HG03066 (cell line): ENCODE data around the gene SLC6A16.
"Not testable (repeated sequence)": the region's sequence is repeated elsewhere in the genome, so short reads cannot be mapped to it uniquely, and the experiment has no call there.

Experiments used
- ATAC-seq: cut with Tn5 transposase; IDR thresholded peaks from one replicate; pipeline ENCODE4 v1.9.1; 2021; ENCODE audit warnings: low read depth; ENCODE audit not compliant: unreplicated experiment

The SLC6A16 gene

DNA sequence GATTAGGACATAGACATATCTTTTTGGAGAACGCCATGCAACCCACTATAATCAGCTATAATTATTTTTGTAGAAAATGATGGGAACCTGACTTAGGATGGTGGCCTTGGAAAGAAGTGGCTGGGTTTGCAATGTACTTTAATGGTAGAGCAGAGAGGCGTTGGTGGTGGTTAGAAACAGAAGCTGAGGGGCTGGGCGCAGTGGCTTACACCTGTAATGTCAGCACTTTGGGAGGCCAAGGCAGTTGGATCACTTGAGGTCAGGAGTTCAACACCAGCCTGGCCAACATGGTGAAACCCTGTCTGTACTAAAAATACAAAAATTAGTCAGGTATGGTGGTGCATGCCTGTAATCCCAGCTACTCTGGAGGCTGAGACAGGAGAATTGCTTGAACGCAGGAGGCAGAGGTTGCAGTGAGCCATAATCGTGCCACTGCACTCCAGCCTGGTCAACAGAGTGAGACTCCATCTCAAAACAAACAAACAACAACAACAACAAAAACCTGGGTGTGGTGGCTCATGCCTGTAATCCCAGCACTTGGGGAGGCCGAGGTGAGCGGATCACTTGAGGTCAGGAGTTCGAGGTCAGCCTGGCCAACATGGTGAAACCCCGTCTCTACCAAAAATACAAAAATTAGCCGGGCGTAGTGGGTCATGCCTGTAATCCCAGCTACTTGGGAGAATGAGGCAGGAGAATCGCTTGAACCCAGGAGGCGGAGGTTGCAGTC is 7.9 kb upstream of the SLC6A16 start:
- not testable (repeated sequence) for ATAC-seq

DNA sequence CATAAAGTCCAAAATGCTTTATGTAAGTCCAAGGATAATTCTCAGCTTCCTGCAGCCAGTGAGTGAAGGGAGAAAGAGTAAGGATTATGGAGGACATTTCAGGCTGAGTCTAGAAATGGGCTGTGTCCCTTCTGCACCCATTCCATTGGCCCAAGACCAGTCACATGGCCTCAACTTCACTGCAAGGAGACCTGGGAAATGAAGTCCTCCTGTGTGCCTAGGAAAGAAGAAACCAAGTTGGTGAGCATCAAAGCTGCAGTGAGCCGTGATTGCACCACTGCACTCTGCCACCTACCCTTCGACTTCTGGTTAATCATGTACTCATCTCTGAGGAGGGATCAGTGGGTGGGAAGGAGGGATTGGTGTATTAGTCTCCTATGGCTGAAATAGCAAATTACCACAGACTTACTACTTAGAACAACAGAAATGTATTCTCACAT is 6.6 kb upstream of the SLC6A16 start:
- ATAC-seq: peak; percentile 37

DNA sequence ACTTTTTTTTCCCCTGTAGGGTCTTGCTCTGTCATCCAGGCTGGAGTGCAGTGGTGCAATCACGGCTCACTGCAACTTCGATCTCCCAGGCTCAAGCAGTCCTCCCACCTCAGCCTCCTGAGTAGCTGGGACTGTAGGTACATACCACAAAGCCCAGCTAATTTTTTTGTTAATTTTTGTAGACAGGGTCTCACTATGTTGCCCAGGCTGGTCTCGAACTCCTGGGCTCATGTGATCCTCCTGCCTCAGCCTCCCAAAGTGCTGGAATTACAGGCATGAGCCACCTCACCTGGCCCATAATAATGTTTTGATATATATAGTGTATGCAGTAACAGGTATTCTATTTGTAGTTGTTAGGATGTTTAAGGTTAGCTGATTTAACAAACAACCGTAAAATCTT is 6.2 kb upstream of the SLC6A16 start:
- not testable (repeated sequence) for ATAC-seq

DNA sequence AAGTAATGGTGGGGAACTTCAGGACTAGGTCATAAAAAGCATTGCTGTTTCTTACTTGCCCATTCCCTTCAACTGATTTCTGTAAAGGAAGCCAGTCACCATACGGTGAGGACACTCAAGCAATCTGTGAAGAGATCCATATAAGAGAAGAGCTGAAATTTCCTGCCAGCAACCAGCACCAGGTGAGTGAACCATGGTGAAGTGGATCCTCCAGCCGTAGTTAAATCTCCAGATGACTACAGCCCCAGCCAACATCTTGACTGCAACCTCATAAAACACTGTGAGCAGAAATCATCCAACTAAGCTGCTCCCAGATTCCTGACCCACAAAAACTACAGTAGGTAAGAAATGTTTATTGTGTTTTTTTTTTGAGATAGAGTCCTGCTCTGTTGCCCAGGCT is 3.8 kb upstream of the SLC6A16 start:
- ATAC-seq: no peak

DNA sequence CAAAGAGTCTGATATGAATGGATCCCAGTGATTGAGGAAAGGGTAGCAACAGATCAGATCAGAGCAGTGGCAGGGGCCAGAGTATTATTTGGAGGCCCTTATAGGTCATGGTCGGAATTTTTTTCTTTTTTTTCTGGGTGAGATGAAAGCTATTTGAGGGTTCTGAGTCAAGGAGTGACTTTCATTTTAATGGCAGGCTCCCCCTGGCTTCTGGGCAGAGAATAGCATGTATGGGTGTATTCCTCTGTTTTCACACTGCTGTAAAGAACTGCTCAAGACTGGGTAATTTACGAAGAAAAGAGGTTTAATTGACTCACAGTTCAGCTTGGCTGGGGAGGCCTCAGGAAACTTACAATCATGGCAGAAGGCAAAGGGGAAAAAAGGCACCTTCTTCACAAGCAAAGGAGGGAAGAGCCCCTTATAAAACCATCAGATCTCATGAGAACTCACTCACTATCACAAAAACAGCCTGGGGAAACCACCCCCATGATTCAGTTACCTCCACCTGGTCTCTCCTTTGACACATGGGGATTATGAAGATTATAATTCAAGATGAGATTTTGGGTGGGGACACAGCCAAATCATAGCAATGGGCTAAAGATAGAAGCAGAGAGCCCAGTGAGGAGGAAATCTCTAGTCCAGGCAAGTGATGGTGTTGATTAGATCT is 3.0 kb upstream of the SLC6A16 start:
- ATAC-seq: no peak

DNA sequence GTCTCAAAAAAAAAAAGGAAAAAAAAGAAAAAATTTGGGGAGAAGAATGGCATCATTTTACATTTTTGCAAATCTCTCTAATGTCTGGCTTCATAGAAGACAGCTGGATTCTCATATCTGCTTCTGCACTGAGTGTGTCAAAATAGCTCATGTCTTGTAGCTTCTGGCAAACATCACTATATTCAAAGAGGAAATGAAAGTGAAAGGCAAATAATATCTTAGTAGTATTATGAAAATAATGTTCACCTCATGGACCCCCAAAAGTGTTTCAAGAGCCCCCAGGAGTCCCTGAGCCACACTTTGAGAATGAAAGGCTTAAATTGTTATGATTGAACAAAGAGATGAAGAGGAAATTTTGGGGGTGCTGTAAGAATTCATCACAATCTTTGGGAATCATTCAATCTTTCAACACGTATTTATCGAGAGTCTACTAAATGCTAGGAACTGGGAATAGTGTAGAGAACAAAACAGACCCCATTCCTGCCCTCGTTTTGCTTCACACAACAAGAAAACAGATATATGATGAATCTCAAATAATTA is 1.2 kb upstream of the SLC6A16 start:
- ATAC-seq: no peak

DNA sequence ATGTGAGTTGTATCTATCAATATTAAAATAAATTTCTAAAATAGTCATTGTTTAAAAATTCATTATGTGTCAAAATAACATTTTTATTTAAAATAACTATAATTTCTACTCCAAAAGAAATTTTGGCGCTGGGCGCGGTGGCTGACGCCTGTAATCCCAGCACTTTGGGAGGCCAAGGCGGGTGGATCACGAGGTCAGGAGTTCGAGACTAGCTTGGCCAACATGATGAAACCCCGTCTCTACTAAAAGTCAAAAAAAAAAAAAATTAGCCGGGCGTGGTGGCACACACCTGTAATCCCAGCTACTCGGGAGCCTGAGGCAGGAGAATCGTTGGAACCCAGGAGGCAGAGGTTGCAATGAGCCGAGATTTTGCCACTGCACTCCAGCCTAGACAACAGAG is 765 bp upstream of the SLC6A16 start:
- not testable (repeated sequence) for ATAC-seq

DNA sequence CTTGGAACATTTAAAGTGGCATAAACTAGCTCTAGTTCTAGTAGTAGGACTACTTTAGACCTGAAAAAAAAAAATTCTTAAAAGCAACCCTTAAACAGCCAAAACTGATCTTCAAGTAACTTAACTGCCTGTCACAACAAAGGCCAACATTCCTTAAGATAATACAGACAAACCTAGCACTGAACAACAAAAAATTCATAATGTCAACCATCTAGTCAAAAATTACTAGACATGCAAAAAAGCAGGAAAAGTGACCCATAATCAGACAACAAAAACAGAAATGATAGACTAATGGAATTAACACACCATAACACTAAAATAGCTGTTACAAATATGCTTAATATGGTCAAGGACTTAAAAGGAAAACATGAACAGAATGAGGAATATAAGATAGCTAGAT is 6.7 kb downstream of the SLC6A16 start:
- no peak for ATAC-seq

DNA sequence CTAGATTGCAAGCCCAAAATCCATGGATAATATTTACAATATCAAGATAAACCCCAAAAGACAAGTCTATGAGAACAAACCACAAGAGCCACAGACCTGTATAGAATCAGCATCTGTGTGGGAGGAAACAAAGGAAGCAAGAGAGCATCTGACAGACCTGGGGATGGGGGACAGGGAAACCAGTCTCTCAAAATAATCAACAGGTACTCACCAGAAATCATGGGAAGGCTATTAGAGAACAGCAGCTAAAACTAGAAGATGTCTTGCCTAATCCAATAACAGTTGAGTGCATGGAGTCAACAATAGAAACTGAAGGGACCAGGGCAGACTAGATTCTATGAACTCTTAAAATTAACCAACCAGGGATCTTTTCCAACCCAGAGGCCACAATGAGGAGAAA is 8.7 kb downstream of the SLC6A16 start:
- ATAC-seq: no peak

DNA sequence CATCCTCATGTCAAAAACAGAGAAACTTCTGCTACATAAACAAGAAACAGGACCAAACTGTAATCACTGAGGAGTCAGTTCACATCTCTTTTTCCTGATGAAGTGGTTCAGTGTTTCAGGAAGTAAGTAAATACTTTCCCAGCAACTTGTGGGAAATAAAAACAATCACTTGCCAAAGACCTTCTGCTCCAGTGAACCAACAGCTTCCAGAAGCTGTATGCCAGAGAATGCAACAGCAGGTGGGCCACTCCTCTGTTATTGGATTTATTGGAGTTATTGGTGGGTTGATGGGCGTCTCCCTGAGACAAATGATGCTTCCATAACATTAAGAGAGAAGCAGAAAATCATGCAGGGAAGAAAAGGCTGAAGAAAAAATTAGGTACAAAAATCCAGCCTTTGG is 9.9 kb downstream of the SLC6A16 start:
- ATAC-seq: no peak

DNA sequence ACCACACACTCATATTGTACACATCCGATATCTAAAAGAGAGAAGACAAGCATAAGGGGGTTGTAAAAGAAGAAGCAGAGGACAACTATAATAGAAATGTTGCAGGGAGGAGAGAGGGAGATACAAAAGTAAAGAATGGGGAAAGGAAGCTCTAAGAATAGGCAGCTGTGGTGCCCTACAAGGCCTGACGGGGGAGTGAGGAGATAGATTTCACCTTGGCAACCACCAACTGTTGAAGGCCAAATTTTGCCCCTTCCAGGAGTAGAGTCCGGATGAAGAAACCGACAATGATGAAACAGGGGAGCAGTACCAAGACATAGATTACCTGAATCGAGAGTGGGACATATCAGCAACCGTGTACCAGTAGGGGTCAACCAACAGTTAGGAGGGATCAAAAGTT is 15.9 kb downstream of the SLC6A16 start:
- no peak for ATAC-seq

DNA sequence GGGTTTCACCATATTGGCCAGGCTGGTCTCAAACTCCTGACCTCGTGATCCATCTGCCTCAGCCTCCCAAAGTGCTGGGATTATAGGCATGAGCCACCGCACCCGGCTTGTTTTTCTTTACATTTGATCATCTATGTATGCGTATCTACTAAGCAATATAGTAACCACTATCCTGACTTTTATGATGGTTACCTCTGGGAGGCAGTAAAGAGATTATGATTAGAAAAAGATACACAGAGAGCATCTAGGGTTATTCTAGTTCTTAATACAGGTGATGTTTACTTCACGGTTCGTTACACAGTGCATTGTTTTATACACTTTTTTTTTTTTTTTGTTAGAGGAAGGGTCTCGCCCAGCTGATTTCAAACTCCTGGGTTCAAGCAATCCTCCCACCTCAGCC is 18.3 kb downstream of the SLC6A16 start:
- ATAC-seq: not testable (repeated sequence)

DNA sequence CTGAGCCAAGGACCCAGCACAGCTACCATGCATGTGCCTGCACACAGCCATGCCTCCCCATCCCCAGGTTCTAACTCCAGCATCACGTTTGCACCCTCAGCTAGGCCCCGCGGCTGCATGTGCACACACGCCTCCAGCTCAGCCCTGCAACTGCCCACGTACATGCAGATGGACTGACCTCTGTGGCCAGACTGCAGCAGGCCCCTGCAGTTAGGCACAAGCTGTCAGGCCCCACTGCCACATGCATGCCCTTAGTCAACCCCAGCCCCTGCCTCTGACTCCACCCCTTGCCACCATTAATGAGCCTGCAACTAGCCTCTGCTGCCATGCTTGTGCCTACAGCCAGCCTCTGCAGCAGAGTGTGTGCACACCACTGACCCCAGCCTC is 23.1 kb downstream of the SLC6A16 start:
- no peak for ATAC-seq

DNA sequence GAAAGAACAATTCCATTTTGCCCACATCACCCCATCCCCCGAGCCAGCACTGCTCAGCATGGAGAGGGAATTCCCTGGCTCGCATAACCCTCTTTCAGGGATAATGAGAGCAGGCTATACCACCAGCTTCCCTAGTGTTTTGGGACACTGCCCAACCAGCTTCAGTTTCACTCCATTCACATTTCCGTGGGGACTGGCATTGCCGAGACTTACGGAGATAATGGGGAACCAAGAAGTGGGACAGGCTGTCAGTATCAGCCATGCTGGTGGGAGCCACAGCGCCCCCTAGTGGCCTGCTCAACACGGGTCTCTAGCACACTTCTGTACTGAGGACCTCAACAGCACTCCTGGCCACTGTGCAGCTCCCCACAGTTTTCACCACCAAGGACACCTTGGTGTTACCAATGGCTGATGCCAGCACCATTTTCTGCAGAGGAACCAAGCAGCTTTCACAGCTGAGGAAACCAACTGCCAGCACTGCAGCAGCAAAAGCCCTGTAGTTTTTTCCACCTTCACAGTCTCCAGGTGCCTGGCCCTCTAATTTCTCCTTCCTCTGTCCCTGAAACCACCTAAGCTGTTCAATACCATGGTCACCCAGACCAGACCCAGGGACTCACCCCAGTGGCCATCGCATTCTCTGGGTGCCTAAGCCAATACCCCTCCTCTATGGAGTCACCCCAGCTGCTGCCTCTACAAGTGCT is 23.7 kb downstream of the SLC6A16 start:
- ATAC-seq: no peak

DNA sequence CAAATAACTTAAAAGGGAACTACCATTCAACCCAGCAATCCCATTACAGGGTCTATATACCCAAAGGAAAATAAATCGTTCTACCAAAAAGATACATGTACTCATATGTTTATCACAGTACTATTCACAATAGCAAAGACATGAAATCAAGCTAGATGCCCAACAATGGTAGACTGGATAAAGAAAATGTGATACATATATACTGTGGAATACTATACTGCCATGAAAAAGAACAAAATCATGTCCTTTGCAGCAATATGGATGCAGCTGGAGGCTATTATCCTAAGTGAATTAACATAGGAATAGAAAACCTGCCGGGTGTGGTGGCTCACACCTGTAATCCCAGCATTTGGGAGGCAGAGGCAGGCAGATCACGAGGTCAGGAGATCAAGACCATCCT is 26.3 kb downstream of the SLC6A16 start:
- not testable (repeated sequence) for ATAC-seq

DNA sequence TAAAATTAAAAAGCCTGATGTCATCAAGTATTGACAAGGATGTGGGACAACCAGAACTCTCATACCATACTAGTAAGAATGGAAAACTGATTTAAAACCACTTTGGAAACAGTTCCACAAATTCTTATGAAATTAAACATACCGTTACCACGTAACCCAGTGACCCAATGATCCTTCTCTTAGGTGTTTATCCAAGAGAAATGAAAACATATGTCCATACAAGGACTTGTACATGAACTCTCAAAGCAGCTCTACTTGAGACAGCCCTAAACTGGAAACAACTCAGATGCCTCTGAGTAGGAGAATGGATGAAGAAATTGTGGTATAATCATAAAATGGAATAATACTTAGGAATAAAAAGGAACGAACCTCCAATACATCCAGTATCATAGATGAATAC is 27.6 kb downstream of the SLC6A16 start:
- no peak for ATAC-seq

DNA sequence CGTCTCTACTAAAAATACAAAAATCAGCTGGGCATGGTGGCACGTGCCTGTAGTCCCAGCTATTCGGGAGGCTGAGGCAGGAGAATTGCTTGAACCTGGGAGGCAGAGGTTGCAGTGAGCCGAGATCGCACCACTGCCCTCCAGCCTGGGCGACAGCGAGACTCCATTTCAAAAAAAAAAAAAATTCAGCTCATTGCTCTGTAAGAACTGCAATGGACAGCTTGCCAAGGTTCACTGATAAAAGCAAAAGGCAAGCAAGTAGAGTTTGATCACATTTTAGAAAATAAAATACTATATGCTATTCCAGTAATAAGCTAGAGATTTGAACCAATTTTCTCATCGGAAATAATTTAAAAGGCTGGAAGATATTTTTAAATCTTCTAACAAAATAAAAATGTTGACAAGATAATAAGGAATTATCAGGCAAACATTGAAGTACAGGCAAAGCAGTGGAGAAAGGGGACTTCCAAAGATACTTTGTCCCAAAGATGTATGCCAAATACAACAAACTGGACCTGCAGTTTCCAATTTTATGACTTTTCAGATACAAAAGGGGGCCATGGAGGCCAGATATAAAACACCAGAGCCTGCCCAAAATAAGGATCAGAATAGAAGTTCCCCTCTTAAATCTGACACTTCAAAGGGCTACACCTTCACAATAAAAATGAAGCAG is 29.6 kb downstream of the SLC6A16 start:
- ATAC-seq: no peak

DNA sequence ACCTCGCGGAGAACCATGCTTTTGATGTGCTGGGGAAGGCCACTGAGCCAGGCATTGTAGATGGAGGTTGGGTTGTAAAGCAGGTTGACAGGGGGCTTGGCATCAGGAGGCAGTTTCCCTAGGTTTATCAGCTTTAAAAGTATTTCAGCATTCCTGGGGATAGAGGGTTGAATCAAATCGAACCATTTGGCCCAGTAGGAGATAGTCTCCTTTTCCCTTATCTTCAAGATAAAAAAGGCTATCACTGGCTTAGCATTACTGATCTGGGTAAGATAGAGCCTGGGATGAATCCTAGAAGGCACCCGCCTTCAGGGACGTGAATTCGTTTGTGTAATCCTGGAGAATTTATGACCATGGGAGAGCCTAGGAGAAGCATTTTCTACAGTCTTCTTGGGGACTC is 30.6 kb downstream of the SLC6A16 start:
- no peak for ATAC-seq

DNA sequence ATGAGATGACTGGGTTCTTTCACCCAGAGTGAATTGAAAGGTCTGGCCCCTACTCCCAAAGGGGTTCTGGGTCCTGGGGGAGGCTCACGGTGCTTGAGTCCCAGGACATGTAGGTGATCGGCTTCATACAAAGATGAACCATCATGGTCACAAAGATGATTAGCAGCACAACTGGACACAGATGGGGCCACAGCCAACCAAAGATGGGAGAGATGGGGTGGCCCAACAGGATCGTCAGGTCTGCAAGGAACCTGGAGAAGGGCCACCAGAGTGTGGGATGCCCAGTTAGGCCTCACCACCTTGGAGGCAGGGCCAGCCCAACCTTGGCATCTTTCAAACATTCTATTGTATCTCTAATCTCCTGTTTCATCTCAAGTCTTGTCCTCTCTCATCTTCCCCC is 34.5 kb downstream of the SLC6A16 start:
- no peak for ATAC-seq

DNA sequence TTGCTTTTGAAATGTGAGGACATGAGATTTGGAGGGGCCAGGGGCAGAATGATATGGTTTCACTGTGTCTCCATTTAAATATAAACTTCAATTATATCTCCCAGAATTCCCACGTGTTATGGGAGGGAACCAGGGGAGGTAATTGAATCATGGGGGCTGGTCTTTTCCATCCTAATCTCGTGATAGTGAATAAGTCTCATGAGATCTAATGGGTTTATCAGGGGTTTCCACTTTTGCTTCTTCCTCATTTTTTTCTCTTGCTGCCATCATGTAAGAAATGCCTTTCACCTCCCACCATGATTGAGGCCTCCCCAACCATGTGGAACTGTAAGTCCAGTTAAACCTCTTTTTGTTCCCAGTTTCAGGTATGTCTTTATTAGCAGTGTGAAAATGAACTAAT is 35.7 kb downstream of the SLC6A16 start:
- not testable (repeated sequence) for ATAC-seq

DNA sequence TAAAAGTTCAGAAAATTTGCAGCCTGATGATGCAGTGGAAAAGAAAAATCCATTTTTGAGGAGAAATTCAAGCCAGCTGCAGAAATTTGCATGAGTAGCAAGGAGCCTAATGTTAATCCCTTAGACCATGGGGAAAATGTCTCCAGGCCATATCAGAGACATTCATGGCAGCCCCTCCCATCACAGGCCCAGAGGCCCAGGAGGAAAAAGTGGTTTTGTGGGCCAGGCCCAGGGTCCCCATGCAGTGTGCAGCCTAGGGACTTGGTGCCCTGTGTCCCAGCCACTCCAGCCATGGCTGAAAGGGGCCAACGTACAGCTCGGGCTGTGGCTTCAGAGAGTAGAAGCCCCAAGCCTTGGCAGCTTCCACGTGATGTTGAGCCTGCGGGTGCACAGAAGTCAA is 36.8 kb downstream of the SLC6A16 start:
- not testable (repeated sequence) for ATAC-seq
